GM23248 (cell line): ENCODE data around the gene SPTBN4.

Experiments
- EZH2 ChIP-seq: fragments of 200-600 bp; sonication (generic); IDR thresholded peaks from 2 replicates; pipeline ENCODE4 v1.6.1; 2018; ENCODE audit warnings: antibody characterized with exemption, mild to moderate bottlenecking; ENCODE audit not compliant: insufficient read depth, poor library complexity, severe bottlenecking
- EZH2phosphoT487 ChIP-seq: fragments of 200-600 bp; sonication (generic); IDR thresholded peaks from 2 replicates; pipeline ENCODE4 v1.6.1; 2018; ENCODE audit warnings: antibody characterized with exemption, moderate library complexity, mild to moderate bottlenecking, low read depth; ENCODE audit not compliant: insufficient read depth

DNA sequence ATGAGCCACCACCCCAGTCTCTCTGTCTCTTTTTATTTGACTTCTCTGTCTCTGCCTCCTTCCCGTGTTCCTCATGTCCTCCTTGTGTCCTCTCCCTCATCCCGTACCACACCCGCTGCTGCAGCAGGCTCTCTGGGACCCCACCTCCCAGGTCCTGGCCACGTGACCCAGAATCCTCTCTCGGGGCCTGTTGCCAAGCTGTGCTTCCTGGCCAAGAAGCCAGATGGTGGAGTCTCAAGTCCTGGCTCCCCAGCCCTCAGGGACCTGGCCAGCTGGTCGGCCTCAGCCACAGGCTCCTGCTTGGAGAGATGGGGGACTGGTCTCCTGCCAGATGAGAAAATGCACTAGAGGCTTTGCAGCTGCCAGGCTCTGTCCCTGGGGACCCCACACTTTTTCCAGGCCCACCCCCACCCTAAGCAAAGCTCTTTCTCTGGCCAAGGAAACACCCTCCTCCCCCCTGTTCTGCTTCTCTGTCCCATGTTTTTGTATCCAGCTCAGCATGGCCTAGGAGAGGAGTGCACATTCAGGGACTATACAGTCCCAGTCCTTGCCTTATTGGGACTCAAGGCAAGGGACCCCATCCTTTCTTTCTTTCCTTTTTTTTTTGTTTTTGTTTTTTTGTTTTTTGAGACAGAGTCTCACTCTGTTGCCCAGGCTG is 75.5 kb downstream of the SPTBN4 start:
- no peak for TF ChIP-seq EZH2
- no peak for TF ChIP-seq EZH2phosphoT487
